ENCODE results near the gene ATRX.
"Not testable (repeated sequence)": the region's sequence is repeated elsewhere in the genome, so short reads cannot be mapped to it uniquely, and the experiment has no call there.

ATRX gene, protein sequence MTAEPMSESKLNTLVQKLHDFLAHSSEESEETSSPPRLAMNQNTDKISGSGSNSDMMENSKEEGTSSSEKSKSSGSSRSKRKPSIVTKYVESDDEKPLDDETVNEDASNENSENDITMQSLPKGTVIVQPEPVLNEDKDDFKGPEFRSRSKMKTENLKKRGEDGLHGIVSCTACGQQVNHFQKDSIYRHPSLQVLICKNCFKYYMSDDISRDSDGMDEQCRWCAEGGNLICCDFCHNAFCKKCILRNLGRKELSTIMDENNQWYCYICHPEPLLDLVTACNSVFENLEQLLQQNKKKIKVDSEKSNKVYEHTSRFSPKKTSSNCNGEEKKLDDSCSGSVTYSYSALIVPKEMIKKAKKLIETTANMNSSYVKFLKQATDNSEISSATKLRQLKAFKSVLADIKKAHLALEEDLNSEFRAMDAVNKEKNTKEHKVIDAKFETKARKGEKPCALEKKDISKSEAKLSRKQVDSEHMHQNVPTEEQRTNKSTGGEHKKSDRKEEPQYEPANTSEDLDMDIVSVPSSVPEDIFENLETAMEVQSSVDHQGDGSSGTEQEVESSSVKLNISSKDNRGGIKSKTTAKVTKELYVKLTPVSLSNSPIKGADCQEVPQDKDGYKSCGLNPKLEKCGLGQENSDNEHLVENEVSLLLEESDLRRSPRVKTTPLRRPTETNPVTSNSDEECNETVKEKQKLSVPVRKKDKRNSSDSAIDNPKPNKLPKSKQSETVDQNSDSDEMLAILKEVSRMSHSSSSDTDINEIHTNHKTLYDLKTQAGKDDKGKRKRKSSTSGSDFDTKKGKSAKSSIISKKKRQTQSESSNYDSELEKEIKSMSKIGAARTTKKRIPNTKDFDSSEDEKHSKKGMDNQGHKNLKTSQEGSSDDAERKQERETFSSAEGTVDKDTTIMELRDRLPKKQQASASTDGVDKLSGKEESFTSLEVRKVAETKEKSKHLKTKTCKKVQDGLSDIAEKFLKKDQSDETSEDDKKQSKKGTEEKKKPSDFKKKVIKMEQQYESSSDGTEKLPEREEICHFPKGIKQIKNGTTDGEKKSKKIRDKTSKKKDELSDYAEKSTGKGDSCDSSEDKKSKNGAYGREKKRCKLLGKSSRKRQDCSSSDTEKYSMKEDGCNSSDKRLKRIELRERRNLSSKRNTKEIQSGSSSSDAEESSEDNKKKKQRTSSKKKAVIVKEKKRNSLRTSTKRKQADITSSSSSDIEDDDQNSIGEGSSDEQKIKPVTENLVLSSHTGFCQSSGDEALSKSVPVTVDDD (N-terminal part only)
- 201 to 306 (median 295) reads per million in 4 donors for total RNA-seq

DNA sequence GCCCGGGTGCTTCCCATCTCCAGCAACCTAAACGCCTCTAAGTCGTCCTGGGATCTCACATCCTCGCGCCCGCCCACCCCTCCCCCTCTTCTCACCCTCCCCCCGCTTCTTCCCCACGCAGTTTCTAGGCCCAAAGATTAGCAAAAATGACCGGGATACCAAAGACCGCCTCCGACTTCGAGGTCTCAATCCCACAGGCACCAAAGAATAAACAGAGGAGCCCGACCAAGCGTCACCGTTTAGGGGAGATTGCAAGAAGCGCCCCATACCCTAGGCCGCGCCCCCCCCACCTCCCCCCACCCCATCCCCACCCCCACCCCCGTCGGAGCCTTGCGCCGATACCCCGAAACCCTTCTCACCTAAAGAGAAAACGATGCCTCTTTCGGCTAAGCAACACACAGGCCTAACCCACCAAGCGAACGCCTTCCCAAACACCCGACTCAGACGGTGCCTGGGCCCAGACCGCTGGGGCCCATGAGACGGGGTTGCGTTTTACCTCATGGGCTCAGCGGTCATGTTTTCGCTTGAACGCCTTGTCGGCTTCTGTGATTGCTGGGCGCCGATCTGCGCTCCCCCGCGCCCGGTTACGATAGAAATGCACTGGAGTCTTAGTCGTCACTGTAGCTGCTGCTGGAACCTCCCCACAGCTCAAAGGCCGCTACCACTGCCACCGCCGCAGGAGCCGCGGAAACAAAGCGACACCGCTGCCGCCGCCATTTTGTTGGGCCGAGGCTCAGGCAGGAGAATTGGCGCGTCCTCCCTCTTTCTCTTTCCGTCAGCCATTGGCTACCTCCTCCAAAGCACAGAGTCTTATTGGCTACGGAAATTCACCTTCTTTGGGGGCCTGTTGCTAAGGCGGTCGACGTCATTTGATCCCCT, at the start of gene ATRX:
TSS of gene ATRX (minus strand) at position 731 of the 879 bp plus-strand sequence. CDS start at position 516, 215 bp downstream.
- peak; percentile 56 to 86 (median 68) for DNase-seq

DNA sequence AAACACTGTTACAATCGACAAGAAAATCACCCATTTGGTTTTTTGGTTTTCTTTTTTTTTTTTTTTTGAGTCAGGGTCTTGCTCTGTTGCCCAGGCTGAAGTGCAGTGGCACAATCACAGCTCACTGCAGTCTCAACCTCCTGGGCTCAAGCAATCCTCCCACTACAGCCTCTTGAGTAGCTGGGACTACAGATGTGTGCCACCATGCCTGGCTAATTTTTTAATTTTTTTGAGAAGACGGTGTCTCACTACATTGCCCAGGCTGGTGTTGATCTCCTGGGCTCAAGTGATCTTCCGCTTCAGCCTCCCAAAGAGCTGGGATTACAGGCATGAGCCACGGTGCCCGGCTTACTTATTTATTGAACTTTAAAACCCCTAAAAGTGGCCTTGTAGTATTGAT, 45.5 kb upstream of the ATRX start:
- not testable (repeated sequence) for DNase-seq

DNA sequence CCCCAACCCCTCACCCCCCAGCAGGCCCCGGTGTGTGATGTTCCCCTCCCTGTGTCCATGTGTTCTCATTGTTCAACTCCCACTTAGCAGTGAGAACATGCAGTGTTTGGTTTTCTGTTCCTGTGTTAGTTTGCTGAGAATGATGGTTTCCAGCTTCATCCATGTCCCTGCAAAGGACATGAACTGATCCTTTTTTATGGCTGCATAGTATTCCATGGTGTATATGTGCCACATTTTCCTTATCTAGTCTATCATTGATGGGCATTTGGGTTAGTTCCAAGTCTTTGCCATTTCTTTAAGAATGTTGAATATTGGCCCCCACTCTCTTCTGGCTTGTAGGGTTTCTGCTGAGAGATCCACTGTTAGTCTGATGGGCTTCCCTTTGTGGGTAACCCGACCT, 36.0 kb upstream of the ATRX start:
- not testable (repeated sequence) for DNase-seq

DNA sequence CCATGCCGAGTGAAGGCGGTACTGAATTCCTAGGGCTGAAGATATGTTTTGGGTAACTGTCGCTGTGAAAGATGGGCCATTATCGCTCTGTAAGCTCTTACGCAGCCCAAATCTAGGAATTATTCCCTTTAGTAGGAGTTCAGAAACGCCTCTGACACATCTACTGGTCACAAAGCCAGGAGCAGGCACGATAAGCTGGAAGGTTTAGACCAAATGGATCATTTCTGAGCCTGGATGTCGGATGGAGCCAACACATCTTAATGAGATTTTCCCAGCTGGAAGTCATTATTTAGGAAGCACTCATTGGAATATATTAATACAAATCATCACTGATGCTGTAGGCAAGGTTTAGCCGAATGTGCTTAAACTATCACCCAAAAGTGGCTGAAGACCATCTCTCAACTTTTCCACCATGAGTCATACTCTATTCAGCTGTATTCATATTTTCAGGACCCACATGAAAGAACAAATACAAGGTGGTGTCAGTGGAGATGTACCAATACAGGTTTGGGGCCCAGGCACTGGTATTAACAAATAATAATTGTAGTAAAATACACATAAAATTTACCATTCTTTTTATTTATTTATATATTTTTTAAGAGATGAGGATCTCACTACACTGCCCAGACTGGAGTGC, 34.2 kb upstream of the ATRX start:
- DNase-seq: no peak

DNA sequence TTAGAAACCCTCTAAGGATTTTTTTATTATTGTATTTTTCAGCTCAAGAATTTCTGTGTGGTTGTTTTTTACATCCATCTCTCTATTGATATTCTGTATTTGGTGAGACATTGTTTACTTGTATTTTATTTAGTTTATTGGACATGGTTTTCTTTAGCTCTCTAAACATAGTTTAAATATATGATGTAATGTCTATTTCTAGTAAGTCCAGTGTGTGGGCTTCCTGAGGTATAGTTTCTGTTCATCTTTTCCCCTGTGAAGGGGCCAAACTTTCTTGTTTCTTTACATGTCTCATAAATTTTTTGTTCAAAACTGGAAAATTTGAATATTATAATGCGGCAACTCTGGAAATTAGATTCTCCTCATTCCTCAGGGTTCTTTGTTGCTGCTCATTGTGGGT, 28.2 kb upstream of the ATRX start:
- DNase-seq: no peak

DNA sequence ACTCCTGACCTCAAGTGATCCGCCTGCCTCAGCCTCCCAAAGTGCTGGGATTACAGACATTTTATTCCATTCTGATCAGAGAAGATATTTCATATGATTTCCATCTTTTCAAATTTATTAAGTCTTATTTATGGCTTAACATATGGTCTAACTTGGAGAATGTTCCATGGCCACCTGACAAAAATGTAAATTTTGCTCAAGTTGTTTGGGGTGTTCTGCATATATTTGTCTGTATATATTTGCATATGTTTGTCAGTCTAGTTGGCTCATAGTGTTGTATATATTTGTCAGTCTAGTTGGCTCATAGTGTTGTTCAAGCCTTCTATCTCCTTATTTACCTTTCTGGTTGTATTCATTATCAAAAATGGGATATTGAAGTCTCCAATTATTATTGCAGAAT, 16.2 kb upstream of the ATRX start:
- DNase-seq: no peak

DNA sequence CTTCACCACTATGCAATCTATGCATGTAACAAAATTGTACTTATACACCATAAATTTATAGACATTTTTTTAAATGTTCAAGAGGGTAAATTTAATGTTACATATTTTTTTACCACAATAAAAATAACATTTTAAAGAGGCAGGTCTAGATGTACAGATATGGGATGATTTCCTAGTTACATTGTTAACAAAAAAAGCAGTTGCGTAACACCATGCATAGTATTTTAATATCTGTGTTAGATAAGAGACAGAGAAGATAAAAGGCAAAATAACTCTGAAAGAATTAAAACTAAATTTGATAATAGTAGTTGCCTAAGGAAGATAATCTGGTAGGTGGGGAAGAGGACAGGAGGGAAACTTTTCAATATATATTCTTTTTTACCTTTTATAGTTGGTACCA, 9.1 kb upstream of the ATRX start:
- no peak for DNase-seq

DNA sequence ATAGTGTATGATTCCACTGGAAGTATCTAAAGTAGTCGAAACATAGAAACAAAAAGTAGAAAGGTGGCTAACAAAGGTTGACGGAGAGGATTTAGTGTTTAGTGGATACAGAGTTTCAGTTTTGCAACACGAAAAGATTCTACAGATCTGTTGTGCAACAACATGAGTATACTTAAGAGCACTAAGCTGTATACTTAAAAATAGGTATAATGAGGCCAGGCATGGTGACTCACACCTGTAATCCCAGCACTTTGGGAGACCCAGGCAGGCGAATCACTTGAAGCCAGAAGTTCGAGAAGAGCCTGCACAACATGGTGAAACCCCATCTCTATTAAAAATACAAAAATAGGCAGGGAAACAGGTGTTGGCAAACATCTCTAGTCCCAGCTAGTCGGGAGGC, 7.9 kb upstream of the ATRX start:
- DNase-seq: no peak

DNA sequence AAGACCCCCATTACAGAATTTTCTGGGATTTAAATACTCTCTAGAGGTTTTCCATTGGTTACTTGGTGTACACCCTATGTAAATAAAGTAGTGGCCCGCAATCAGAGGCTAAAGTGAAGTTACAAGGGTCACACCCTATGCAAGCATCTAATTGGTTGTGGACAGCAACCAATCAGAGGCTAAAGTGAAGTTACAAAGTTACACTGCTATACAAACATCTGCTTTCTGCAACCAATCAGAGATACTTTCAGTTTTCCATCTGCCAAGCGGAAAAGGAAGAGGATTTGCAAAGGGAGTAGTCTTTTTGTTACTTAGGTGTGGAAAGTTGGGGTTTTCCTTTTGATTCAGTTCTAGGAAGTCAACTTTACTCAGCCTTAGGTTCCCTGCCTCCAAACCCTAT, 2.0 kb upstream of the ATRX start:
- peak in 1 of 5 donors; percentile 76 for DNase-seq

DNA sequence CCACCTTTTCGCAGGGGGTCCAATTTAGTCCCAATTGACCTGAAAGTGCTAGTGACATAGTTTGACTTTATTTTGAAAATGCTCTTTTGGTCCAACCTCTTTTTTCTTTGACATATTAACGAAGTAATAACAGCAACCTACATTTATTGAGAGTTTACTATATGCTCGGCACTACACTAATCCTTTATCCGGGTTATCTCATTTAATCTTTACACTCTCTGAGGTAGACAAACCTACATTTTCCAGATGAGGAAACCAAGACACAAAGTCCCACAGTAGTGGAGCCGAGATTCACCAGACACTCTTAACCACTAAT, 307 bp upstream of the ATRX start:
- DNase-seq: no peak

DNA sequence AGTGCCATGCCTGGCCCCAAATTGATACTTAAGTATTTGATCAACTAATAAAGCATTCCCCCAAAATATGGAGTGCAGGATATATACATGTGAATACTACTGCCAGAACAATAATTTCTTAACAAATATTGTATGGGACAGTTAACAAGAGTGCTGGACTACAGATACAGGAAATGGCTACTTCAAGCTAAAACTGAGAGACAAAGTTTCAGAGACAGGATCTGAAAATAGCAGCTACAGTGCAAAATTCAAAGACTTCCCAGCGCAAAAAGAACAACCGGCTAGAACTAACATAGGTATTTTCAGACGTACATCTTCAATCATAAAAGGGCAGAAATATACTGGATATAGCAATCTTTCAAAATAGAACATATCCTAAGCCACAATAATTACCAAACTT, 6.3 kb downstream of the ATRX start:
- DNase-seq: no peak

DNA sequence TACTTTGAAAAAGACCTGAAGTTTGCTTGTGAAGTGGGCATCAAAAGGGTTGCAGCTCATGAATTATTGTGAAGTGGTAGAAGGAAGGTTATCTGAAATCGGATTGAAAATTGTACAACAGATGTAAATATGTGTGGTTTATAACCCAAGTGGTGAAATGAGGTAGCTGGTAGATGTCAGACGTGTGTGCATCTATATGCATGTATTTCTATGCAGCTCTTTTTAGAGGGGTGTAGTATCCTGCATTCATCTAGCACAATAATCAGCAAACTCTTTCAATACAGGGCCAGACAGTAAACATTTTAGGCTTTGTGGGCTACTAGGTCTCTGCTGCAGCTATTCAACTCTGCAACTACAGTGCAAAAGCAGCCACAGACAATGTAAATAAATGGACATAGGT, 9.4 kb downstream of the ATRX start:
- DNase-seq: no peak

DNA sequence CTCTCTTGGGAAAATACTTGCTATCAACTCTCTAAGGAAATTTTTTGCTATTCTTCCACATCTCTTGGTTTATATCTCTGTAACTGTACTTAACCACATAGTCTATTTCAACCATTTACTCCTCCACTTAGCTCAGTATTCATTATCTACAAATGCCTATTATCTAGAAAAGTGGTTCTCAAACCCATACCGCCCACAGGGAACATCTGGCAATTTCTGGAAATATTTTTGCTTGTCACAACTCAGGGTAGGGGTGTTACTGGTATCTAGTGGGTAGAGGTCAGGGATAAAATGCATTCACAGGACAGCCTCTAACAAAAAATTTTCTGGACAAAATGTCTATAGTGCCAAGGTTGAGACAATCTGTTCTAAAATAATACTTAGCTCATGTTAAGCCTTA, 14.4 kb downstream of the ATRX start:
- no peak for DNase-seq

DNA sequence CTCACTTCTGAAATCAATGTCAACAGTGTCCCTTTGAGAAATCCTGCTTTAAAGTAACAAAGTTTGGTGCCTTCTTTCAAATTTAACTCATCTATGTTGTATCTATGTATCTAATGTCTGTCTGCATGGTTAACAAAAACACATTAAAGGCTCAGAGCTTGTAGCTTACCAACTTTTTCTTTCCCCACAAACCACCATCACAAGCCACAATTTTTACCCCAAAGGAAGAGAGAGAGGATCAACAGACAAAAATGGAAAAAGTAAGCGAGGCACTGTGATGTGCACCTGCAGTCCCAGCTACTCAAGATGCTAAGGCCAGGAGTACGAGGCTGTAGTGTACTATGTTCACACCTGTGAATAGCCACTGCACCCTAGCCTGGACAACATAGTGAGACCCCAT, 17.2 kb downstream of the ATRX start:
- no peak for DNase-seq

DNA sequence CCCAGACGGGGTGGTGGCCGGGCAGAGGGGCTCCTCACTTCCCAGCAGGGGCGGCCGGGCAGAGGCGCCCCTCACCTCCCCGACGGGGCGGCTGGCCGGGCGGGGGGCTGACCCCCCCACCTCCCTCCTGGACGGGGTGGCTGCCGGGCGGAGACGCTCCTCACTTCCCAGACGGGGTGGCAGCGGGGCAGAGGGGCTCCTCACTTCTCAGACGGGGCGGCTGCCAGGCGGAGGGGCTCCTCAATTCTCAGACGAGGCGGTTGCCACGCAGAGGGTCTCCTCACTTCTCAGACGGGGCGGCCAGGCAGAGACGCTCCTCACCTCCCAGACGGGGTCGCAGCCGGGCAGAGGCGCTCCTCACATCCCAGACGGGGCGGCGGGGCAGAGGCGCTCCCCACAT, 19.8 kb downstream of the ATRX start:
- DNase-seq: not testable (repeated sequence)

DNA sequence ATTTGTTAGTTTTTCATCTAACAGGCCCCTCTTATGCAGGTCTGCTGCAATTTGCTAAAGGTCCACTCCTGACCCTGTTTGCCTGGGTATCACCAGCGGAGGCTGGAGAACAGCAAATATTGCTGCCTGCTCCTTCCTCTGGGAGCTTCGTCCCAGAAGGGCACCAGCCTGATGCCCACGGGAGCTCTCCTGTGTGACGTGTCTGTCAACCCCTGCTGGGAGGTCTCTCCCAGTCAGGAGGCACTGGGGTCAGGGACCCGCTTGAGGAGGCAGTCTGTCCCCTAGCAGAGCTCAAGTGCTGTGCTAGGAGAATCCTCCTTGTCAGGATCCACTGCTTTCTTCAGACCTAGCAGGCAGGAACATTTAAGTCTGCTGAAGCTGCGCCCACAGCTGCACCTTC, 30.5 kb downstream of the ATRX start:
- DNase-seq: no peak

DNA sequence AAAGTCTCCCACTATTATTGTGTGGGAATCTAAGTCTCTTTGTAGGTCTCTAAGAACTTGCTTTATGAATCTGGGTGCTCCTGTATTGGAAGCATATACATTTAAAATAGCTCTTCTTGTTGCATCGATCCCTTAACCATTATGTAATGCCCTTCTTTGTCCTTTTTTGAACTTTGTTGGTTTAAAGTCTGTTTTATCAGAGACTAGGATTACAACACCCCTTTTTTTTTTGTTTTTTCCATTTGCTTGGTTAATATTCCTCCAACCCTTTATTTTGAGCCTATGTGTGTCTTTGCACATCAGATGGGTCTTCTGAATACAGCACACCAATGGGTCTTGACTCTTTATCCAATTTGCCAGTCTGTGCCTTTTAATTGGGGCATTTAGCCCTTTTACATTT, 32.1 kb downstream of the ATRX start:
- DNase-seq: not testable (repeated sequence)

DNA sequence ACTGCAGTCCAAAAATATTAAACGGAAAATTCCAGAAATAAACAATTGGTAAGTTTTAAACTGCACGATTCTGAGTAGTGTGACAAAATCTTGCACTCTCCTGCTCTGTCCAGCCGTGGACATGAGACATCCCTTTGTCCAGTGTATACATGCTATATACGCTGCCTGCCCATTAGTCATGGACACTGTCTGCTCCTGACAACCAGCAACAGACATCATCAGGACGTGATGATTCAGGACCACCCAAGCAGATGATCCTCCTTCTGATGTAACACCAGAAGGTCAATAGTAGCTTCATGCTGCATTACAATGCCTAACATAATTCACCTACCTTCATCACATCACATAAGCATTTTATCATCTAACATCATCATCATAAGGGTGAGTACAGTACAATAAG, 36.3 kb downstream of the ATRX start:
- no peak for DNase-seq

DNA sequence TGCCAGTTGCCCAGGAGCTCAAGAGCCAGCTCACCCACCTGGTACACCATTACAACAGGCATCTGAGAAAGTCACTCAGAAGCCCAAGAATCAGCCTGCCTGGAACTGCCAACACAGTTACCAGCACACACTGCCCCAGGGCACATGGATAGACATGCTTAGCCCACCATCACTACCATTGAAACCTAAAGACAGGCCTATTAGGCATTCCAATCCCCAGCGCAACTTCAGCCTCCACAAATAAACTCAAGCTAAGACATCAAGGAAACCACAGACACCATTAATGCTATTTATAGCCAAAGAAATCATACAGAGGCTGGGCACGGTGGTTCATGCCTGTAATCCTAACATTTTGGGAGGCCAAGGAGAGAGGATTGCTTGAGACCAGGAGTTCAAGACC, 42.3 kb downstream of the ATRX start:
- no peak for DNase-seq

DNA sequence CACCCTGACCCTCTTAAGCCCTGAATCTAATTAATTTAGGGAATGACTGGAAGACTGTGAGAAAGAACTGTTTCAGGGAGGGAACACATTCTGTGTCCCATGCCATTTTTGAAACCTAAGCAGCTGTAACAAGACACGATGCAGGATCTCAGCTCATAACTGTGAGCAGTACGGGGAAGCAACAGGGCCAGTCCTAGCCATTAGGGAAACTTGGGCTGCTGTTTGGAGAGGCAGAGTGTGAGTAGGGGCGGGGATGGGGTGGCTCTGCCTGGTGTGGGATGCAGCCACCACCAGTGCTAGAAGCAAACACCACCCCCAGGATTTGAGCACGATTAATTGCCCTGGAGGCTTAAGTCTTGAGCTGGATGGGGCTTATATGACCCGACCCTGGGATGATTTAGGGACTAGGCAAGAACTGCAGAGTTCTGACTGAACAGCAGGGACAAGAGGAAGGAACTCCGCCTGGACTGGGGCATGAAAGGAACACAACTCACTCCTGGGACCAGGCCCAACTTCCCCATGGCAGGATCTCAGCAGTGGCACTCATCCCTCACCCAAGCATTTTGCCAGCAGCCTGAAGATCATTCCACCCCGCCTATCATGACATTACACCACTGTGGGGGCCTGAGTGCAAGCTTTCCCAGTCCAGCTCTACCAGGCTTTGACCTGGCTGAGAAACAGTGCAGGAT, 43.1 kb downstream of the ATRX start:
- DNase-seq: no peak

DNA sequence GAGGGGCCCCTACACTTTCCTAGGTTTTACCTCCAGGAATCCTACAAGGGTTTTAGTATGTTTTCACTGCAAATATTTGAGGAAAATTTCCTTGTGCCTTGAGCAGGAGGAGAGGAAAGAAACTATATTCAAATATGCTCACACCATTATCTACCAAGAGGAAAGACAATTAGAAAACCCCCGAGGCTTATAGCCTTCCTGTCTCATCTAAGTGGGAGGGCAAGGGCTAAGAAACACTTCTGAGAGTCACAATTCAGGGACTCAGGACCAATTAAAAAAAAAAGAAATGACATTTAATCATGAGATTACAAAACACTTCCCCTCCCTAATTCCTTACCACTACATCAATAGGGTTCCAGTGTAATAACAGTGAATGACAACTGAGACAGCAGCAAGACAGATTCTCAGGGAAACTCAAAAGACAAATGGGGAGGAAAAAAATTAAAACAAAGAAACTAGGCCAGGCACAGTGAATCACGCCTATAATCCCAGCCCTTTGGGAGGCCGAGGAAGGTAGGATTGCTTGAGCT, 45.6 kb downstream of the ATRX start:
- no peak for DNase-seq
